ENCODE measurements around the gene DACH1.

Gene DACH1

GRCh38 chr13:71474936-71475335 lies 392.1 kb downstream of the DACH1 start:
- no peak for DNase-seq

- DNase-seq, result no peak
Observed at GRCh38 chr13:71469626-71470025, 397.4 kb downstream of the DACH1 start.

- no peak for DNase-seq
Observed at GRCh38 chr13:71464686-71465085, 402.3 kb downstream of the DACH1 start.

GRCh38 chr13:71461892-71462291 lies 405.1 kb downstream of the DACH1 start:
- DNase-seq, result no peak

GRCh38 chr13:71460211-71460610 lies 406.8 kb downstream of the DACH1 start:
- DNase-seq, result no peak

GRCh38 chr13:71459708-71460107 lies 407.3 kb downstream of the DACH1 start:
- DNase-seq, result no peak

GRCh38 chr13:71457645-71458044 lies 409.4 kb downstream of the DACH1 start:
- DNase-seq, result no peak

GRCh38 chr13:71456136-71456535 lies 410.9 kb downstream of the DACH1 start:
- DNase-seq, result no peak

GRCh38 chr13:71454509-71454908 lies 412.5 kb downstream of the DACH1 start:
- no peak for DNase-seq

GRCh38 chr13:71448080-71448630 lies 418.8 kb downstream of the DACH1 start:
- DNase-seq, result no peak

- no peak for DNase-seq
Observed at GRCh38 chr13:71437704-71438103, 429.3 kb downstream of the DACH1 start.

- DNase-seq, result no peak
Observed at GRCh38 chr13:71430681-71431080, 436.3 kb downstream of the DACH1 start.

- no peak for DNase-seq
Observed at GRCh38 chr13:71417205-71417604, 449.8 kb downstream of the DACH1 start.

GRCh38 chr13:71412231-71412630 lies 454.8 kb downstream of the DACH1 start:
- no peak for DNase-seq

- DNase-seq, result no peak
Observed at GRCh38 chr13:71408416-71408815, 458.6 kb downstream of the DACH1 start.

GRCh38 chr13:71399631-71400215 lies 467.3 kb downstream of the DACH1 start:
- DNase-seq, result no peak

- no peak for DNase-seq
Observed at GRCh38 chr13:71396149-71396548, 470.9 kb downstream of the DACH1 start.

GRCh38 chr13:71395053-71395452 lies 472.0 kb downstream of the DACH1 start:
- DNase-seq, result no peak

GRCh38 chr13:71394176-71394575 lies 472.8 kb downstream of the DACH1 start:
- no peak for DNase-seq
